ENCODE measurements around the gene CD69. TPM values are rescaled to one million over a fixed set of nuclear protein-coding genes. Genes with fewer than 3 reads are reported as not detected.

Gene CD69
- total RNA-seq (ENCODE audit: low replicate concordance): under 0.01 TPM in 1 of 2 replicates, not detected in the other

GRCh38 chr12:9760699-9761418, at the start of gene CD69:
CD69 (minus strand) TSS chr12:9760901; CDS start chr12:9760820, 81 bp downstream.

GRCh38 chr12:9732921-9733461, 27.7 kb downstream of the CD69 start, which contains the start of gene CLECL1:
CLECL1 (minus strand) TSS chr12:9733097.

Other genes starting within 250 kb of the CD69 start
- gene KLRB1, start 153.0 kb downstream of the CD69 start, total RNA-seq (ENCODE audit: low replicate concordance): not detected in 2 replicates
- gene CLEC2D, start 91.2 kb downstream of the CD69 start, total RNA-seq (ENCODE audit: low replicate concordance): 0.60 and 2.5 TPM in 2 replicates
- not detected in 2 replicates for gene CLECL1, start 27.8 kb downstream of the CD69 start, total RNA-seq (ENCODE audit: low replicate concordance)
- gene KLRF1, start 66.6 kb upstream of the CD69 start, total RNA-seq (ENCODE audit: low replicate concordance): not detected in 2 replicates
- gene CLEC2B, start 108.5 kb upstream of the CD69 start, total RNA-seq (ENCODE audit: low replicate concordance): 2.3 and 206 TPM in 2 replicates
- not detected in 2 replicates for gene KLRF2, start 120.6 kb upstream of the CD69 start, total RNA-seq (ENCODE audit: low replicate concordance)
- 5.6 TPM in 1 of 2 replicates, not detected in the other for gene CLEC2A, start 171.5 kb upstream of the CD69 start, total RNA-seq (ENCODE audit: low replicate concordance)
- gene CLEC12A, start 210.5 kb upstream of the CD69 start, total RNA-seq (ENCODE audit: low replicate concordance): not detected in 2 replicates
- not detected in 2 replicates for gene CLEC1B, start 238.2 kb upstream of the CD69 start, total RNA-seq (ENCODE audit: low replicate concordance)
- 0.15 TPM in 1 of 2 replicates, not detected in the other for gene CLEC12B, start 249.7 kb upstream of the CD69 start, total RNA-seq (ENCODE audit: low replicate concordance)